ENCODE results near the gene SPECC1L. TPM values are rescaled to one million over a fixed set of nuclear protein-coding genes. Genes with fewer than 3 reads are reported as not detected.

The SPECC1L gene
- total and polyA plus RNA-seq, 2 of the 8 experiments (the other 6 are each of a cell fraction or from before 2014, with no cell fraction given): 15.7 to 61.6 TPM

DNA sequence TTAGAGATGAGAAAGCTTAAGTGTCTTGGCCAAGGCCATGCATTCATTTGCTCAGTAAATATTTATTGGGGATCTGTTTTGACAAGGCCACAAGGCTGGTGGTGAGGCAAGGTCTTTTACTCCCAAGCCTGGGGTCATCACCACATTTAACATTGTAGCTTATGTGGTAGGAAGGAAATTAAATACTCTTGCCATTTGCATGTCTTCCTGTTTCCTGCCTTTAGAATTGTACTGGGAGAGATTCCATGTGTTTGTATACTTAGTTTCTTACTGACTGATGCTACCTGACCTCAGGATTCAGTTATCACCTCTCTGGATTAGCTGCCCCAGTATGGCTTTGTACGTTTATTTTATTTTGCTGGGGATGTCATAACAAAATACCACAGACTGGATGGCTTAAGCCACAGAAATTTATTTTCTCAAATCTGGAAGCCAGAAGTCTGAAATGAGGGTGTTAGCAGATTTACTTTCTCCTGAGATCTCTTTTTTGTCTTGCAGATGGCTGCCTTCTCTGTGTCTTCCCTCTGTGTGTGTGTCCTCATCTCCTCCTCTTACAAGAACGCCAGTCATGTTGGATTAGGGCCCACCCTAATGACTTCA lies 44.8 kb downstream of the SPECC1L start (continued):
- TF ChIP-seq, protein P1, sequence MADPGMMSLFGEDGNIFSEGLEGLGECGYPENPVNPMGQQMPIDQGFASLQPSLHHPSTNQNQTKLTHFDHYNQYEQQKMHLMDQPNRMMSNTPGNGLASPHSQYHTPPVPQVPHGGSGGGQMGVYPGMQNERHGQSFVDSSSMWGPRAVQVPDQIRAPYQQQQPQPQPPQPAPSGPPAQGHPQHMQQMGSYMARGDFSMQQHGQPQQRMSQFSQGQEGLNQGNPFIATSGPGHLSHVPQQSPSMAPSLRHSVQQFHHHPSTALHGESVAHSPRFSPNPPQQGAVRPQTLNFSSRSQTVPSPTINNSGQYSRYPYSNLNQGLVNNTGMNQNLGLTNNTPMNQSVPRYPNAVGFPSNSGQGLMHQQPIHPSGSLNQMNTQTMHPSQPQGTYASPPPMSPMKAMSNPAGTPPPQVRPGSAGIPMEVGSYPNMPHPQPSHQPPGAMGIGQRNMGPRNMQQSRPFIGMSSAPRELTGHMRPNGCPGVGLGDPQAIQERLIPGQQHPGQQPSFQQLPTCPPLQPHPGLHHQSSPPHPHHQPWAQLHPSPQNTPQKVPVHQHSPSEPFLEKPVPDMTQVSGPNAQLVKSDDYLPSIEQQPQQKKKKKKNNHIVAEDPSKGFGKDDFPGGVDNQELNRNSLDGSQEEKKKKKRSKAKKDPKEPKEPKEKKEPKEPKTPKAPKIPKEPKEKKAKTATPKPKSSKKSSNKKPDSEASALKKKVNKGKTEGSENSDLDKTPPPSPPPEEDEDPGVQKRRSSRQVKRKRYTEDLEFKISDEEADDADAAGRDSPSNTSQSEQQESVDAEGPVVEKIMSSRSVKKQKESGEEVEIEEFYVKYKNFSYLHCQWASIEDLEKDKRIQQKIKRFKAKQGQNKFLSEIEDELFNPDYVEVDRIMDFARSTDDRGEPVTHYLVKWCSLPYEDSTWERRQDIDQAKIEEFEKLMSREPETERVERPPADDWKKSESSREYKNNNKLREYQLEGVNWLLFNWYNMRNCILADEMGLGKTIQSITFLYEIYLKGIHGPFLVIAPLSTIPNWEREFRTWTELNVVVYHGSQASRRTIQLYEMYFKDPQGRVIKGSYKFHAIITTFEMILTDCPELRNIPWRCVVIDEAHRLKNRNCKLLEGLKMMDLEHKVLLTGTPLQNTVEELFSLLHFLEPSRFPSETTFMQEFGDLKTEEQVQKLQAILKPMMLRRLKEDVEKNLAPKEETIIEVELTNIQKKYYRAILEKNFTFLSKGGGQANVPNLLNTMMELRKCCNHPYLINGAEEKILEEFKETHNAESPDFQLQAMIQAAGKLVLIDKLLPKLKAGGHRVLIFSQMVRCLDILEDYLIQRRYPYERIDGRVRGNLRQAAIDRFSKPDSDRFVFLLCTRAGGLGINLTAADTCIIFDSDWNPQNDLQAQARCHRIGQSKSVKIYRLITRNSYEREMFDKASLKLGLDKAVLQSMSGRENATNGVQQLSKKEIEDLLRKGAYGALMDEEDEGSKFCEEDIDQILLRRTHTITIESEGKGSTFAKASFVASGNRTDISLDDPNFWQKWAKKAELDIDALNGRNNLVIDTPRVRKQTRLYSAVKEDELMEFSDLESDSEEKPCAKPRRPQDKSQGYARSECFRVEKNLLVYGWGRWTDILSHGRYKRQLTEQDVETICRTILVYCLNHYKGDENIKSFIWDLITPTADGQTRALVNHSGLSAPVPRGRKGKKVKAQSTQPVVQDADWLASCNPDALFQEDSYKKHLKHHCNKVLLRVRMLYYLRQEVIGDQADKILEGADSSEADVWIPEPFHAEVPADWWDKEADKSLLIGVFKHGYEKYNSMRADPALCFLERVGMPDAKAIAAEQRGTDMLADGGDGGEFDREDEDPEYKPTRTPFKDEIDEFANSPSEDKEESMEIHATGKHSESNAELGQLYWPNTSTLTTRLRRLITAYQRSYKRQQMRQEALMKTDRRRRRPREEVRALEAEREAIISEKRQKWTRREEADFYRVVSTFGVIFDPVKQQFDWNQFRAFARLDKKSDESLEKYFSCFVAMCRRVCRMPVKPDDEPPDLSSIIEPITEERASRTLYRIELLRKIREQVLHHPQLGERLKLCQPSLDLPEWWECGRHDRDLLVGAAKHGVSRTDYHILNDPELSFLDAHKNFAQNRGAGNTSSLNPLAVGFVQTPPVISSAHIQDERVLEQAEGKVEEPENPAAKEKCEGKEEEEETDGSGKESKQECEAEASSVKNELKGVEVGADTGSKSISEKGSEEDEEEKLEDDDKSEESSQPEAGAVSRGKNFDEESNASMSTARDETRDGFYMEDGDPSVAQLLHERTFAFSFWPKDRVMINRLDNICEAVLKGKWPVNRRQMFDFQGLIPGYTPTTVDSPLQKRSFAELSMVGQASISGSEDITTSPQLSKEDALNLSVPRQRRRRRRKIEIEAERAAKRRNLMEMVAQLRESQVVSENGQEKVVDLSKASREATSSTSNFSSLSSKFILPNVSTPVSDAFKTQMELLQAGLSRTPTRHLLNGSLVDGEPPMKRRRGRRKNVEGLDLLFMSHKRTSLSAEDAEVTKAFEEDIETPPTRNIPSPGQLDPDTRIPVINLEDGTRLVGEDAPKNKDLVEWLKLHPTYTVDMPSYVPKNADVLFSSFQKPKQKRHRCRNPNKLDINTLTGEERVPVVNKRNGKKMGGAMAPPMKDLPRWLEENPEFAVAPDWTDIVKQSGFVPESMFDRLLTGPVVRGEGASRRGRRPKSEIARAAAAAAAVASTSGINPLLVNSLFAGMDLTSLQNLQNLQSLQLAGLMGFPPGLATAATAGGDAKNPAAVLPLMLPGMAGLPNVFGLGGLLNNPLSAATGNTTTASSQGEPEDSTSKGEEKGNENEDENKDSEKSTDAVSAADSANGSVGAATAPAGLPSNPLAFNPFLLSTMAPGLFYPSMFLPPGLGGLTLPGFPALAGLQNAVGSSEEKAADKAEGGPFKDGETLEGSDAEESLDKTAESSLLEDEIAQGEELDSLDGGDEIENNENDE (IDR thresholded peaks at IDR 0.05; ENCODE audit: insufficient replicate concordance, low read length): no peak
- TF ChIP-seq, protein P2, sequence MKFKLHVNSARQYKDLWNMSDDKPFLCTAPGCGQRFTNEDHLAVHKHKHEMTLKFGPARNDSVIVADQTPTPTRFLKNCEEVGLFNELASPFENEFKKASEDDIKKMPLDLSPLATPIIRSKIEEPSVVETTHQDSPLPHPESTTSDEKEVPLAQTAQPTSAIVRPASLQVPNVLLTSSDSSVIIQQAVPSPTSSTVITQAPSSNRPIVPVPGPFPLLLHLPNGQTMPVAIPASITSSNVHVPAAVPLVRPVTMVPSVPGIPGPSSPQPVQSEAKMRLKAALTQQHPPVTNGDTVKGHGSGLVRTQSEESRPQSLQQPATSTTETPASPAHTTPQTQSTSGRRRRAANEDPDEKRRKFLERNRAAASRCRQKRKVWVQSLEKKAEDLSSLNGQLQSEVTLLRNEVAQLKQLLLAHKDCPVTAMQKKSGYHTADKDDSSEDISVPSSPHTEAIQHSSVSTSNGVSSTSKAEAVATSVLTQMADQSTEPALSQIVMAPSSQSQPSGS (IDR thresholded peaks at IDR 0.05; ENCODE audit: low read length): no peak
- TF ChIP-seq PHF8 (conservative IDR thresholded peaks at IDR 0.05; ENCODE audit: low read depth, low read length): no peak
- TF ChIP-seq, protein P3, sequence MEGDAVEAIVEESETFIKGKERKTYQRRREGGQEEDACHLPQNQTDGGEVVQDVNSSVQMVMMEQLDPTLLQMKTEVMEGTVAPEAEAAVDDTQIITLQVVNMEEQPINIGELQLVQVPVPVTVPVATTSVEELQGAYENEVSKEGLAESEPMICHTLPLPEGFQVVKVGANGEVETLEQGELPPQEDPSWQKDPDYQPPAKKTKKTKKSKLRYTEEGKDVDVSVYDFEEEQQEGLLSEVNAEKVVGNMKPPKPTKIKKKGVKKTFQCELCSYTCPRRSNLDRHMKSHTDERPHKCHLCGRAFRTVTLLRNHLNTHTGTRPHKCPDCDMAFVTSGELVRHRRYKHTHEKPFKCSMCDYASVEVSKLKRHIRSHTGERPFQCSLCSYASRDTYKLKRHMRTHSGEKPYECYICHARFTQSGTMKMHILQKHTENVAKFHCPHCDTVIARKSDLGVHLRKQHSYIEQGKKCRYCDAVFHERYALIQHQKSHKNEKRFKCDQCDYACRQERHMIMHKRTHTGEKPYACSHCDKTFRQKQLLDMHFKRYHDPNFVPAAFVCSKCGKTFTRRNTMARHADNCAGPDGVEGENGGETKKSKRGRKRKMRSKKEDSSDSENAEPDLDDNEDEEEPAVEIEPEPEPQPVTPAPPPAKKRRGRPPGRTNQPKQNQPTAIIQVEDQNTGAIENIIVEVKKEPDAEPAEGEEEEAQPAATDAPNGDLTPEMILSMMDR (IDR thresholded peaks at IDR 0.05; ENCODE audit: control extremely low read depth in 1 of 3, insufficient read depth in 1 of 3, low read depth in 1 of 3, low read length in 3 of 3): no peak
